GM19328 (cell line): ENCODE data around the gene UPK1A.
"Not testable (repeated sequence)": the region's sequence is repeated elsewhere in the genome, so short reads cannot be mapped to it uniquely, and the experiment has no call there.

ENCODE experiments used
- ATAC-seq: cut with Tn5 transposase; IDR thresholded peaks from one replicate; pipeline ENCODE4 v1.9.1; 2021; ENCODE audit warnings: mild to moderate bottlenecking, moderate library complexity; ENCODE audit not compliant: unreplicated experiment

Gene UPK1A

GRCh38 chr19:35644206-35644986 lies 21.9 kb upstream of the UPK1A start:
- peak; percentile 61 for ATAC-seq

- ATAC-seq: no peak
Observed at GRCh38 chr19:35644987-35645679, 21.2 kb upstream of the UPK1A start.

- no peak for ATAC-seq
Observed at GRCh38 chr19:35645680-35646511, 20.4 kb upstream of the UPK1A start.

- ATAC-seq: peak; percentile 48
Observed at GRCh38 chr19:35648017-35648961, 18.0 kb upstream of the UPK1A start, which contains the start of gene COX6B1. Gene COX6B1 (plus strand): TSS chr19:35648323. CDS start chr19:35651244, 2,921 bp downstream.

- ATAC-seq: no peak
Observed at GRCh38 chr19:35650581-35650980, 15.7 kb upstream of the UPK1A start.

GRCh38 chr19:35654828-35655227 lies 11.5 kb upstream of the UPK1A start:
- ATAC-seq: not testable (repeated sequence)

GRCh38 chr19:35655600-35655999 lies 10.7 kb upstream of the UPK1A start:
- no peak for ATAC-seq

GRCh38 chr19:35656700-35657099 lies 9.6 kb upstream of the UPK1A start:
- ATAC-seq: no peak

GRCh38 chr19:35657904-35658700 lies 8.2 kb upstream of the UPK1A start:
- no peak for ATAC-seq

GRCh38 chr19:35661995-35662340 lies 4.3 kb upstream of the UPK1A start:
- no peak for ATAC-seq

- no peak for ATAC-seq
Observed at GRCh38 chr19:35663981-35664380, 2.3 kb upstream of the UPK1A start.

GRCh38 chr19:35665157-35665556 lies 1.2 kb upstream of the UPK1A start:
- no peak for ATAC-seq

GRCh38 chr19:35665604-35666003 lies 713 bp upstream of the UPK1A start:
- ATAC-seq: no peak

- no peak for ATAC-seq
Observed at GRCh38 chr19:35669566-35669965, 3.2 kb downstream of the UPK1A start.

- no peak for ATAC-seq
Observed at GRCh38 chr19:35669974-35670373, 3.7 kb downstream of the UPK1A start.

- no peak for ATAC-seq
Observed at GRCh38 chr19:35670686-35671085, 4.4 kb downstream of the UPK1A start.

- no peak for ATAC-seq
Observed at GRCh38 chr19:35671818-35672217, 5.5 kb downstream of the UPK1A start.

GRCh38 chr19:35673121-35673804 lies 6.9 kb downstream of the UPK1A start:
- ATAC-seq: no peak

GRCh38 chr19:35675589-35676140 lies 9.3 kb downstream of the UPK1A start:
- no peak for ATAC-seq
